ENCODE measurements around the gene LARGE2.

- TF ChIP-seq CTCF (IDR thresholded peaks at IDR 0.05) (no peak), POLR2A (IDR thresholded peaks at IDR 0.05) (no peak)
Observed at GRCh38 chr11:45910623-45911022, 11.8 kb upstream of the LARGE2 start.

Data from vagina (tissue), 2 donors.